Measurements from ENCODE around the gene NAP1L4. TPM values are rescaled to one million over a fixed set of nuclear protein-coding genes. Genes with fewer than 3 reads are reported as not detected.

The NAP1L4 gene
- total and polyA plus RNA-seq, 2 of the 4 experiments (the other 2 are of a cell fraction): 71.5 to 80.7 TPM

DNA sequence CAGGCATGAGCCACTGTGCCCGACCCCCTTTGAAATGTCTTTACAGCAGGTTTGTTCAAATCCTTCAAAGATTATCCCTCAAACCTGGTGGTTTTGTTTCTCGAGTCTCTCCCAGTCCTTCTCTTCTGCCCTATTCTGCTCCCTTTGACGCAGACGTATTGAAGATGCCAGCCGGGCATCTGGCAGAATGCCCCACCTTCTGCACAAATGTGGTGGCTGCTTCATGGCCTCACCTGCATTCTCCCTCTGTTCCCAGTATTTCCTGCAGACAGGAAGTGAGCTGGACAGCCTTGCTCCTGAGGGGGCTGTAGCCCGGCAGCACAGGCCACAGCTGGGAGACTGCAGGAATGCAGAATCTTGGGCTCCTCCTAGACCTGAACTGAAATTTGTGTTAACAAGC, 4.8 kb upstream of the NAP1L4 start:
- Histone ChIP-seq H3K9me1 (ENCODE audit: insufficient read depth, low read length) (peaks cover 19% of the 10 kb centered on the region; the same call in 1 of the 2 replicates), H3K27me3 (ENCODE audit: control insufficient read depth, insufficient read depth, low read length) (no peaks in the 10 kb centered on the region), H4K8ac (ENCODE audit: low read depth in 2 of 2, low read length in 2 of 2) (no peak overlapping the region), H3K9me3 (ENCODE audit: control insufficient read depth, insufficient read depth, low read length) (no peaks in the 10 kb centered on the region), H3K27ac (ENCODE audit: insufficient read depth, low read length) (no peak overlapping the region), H3K4ac (ENCODE audit: low read depth, low read length) (no peak overlapping the region), H2BK5ac (ENCODE audit: low read depth, low read length, poor library complexity, severe bottlenecking) (no peak overlapping the region), H2BK15ac (ENCODE audit: low read depth, low read length) (no peak overlapping the region), H3K18ac (ENCODE audit: low read depth, low read length) (no peak overlapping the region), H2AK5ac (ENCODE audit: low read depth, low read length) (no peak overlapping the region), H3K36me3 (ENCODE audit: control insufficient read depth, insufficient read depth, low read length) (peaks cover 28% of the 10 kb centered on the region), H3K14ac (replicated peaks; ENCODE audit: low read depth, low read length) (no peak overlapping the region), H2AFZ (replicated peaks; ENCODE audit: low read length, poor library complexity) (no peak overlapping the region), H3K56ac (ENCODE audit: extremely low read depth, insufficient read depth, low read length) (no peak overlapping the region), H2BK120ac (ENCODE audit: low read depth, low read length) (no peak overlapping the region), H3K4me3 (ENCODE audit: insufficient read depth, low read depth, low read length) (no peak overlapping the region), H3K4me2 (ENCODE audit: low read depth, low read length) (no peak overlapping the region), H3K79me1 (ENCODE audit: low read depth in 1 of 2, low read length in 2 of 2) (peaks cover 3 to 15% of the 10 kb centered on the region in 2 experiments; a peak in 2 of 4 replicates), H4K20me1 (ENCODE audit: insufficient read depth, low read length) (peaks cover 15% of the 10 kb centered on the region), H3K9ac (ENCODE audit: low read depth, low read length) (no peak overlapping the region), H3K23ac (ENCODE audit: low read depth, low read length) (no peak overlapping the region), H3K4me1 (ENCODE audit: control insufficient read depth, insufficient read depth, low read length) (peaks cover 11% of the 10 kb centered on the region), H2AK9ac (replicated peaks; ENCODE audit: low read depth, low read length, poor library complexity) (no peak overlapping the region), H4K91ac (ENCODE audit: insufficient read depth, low read depth, low read length) (no peak overlapping the region), H2BK20ac (ENCODE audit: low read depth, low read length) (no peak overlapping the region), H4K5ac (ENCODE audit: low read depth, low read length) (no peak overlapping the region)
- ATAC-seq (ENCODE audit: low read depth) (no peak), DNase-seq (no peak)
- in situ Hi-C loops (cut with MboI; ENCODE audit: low sequenced_read_pairs): no loop called here
- BruUV-seq (replicated peaks): no TSS peak
- intact Hi-C loops (cut with micrococcal nuclease): no loop called here
- WGBS, 2 experiments (ENCODE audit: extremely low coverage in 2 of 2, insufficient read length in 1 of 2): 100% methylated on average over 3 of the region's 6 CpGs; no CpG with 5 or more reads in 1 of the 2 experiments
- dilution Hi-C loops (cut with HindIII; ENCODE audit: low sequenced_read_pairs, unreplicated experiment): no loop called here
- TF ChIP-seq, protein P1, sequence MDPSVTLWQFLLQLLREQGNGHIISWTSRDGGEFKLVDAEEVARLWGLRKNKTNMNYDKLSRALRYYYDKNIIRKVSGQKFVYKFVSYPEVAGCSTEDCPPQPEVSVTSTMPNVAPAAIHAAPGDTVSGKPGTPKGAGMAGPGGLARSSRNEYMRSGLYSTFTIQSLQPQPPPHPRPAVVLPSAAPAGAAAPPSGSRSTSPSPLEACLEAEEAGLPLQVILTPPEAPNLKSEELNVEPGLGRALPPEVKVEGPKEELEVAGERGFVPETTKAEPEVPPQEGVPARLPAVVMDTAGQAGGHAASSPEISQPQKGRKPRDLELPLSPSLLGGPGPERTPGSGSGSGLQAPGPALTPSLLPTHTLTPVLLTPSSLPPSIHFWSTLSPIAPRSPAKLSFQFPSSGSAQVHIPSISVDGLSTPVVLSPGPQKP (IDR thresholded peaks at IDR 0.05; ENCODE audit: borderline replicate concordance, low read depth, low read length): no peak
- no peak for TF ChIP-seq NFE2L2 (IDR thresholded peaks at IDR 0.05; ENCODE audit: low read depth, low read length)
- TF ChIP-seq RAD21 (IDR thresholded peaks at IDR 0.05; ENCODE audit: low read length): no peak
- no peak for TF ChIP-seq RFX5 (IDR thresholded peaks at IDR 0.05; ENCODE audit: low read depth, low read length)
- no peak for TF ChIP-seq USF2 (IDR thresholded peaks at IDR 0.05; ENCODE audit: low read depth, low read length)
- TF ChIP-seq MAZ (IDR thresholded peaks at IDR 0.05; ENCODE audit: borderline replicate concordance, low read depth, low read length): no peak
- no peak for TF ChIP-seq MXI1 (IDR thresholded peaks at IDR 0.05; ENCODE audit: borderline replicate concordance, low read depth, low read length)
- no peak for TF ChIP-seq MAFK (IDR thresholded peaks at IDR 0.05; ENCODE audit: low read depth, low read length)
- no peak for TF ChIP-seq CEBPB (IDR thresholded peaks at IDR 0.05; ENCODE audit: low read depth, low read length)
- TF ChIP-seq CTCF (conservative IDR thresholded peaks at IDR 0.05; ENCODE audit: low read depth, low read length): no peak
- TF ChIP-seq SMC3 (IDR thresholded peaks at IDR 0.05; ENCODE audit: low read depth, low read length): no peak
- no peak for TF ChIP-seq POLR2A (IDR thresholded peaks at IDR 0.05; ENCODE audit: low read depth, low read length)
- TF ChIP-seq CHD1 (IDR thresholded peaks at IDR 0.05; ENCODE audit: low read depth, low read length): no peak
- ChIA-PET POLR2A (ENCODE audit: unreplicated experiment) (no interaction called here), CTCF (no interaction called here)

Measured in IMR-90 (cell line).